HG02973 (cell line): ENCODE measurements around the gene SAMD4A.

Source experiments
- ATAC-seq: cut with Tn5 transposase; IDR thresholded peaks from one replicate; pipeline ENCODE4 v1.9.1; 2021; ENCODE audit warnings: moderate library complexity; ENCODE audit not compliant: unreplicated experiment

The SAMD4A gene

GRCh38 chr14:54840798-54841197 is 273.9 kb downstream of the SAMD4A start:
- no peak for ATAC-seq
